Progenitor cell of endocrine pancreas (in vitro differentiated cells): ENCODE measurements around the gene DUSP22. TPM values are rescaled to one million over a fixed set of nuclear protein-coding genes. Genes with fewer than 3 reads are reported as not detected.

Experiments
- DNase-seq: peaks from one replicate; pipeline ENCODE4 v3.0.0; 2021; ENCODE audit warnings: low spot score; ENCODE audit not compliant: unreplicated experiment
- H3K27ac Mint-ChIP-seq: 2 replicates; pipeline ENCODE4 v1.8.0; 2021; ENCODE audit warnings: mild to moderate bottlenecking, moderate library complexity, mixed read lengths
- H3K27me3 Mint-ChIP-seq: 2 replicates; pipeline ENCODE4 v1.8.0; 2021; ENCODE audit warnings: mixed read lengths
- H3K36me3 Mint-ChIP-seq: 2 replicates; pipeline ENCODE4 v1.8.0; 2022; ENCODE audit warnings: mixed read lengths; ENCODE audit not compliant: insufficient read depth
- H3K4me1 Mint-ChIP-seq: 2 replicates; pipeline ENCODE4 v1.8.0; 2021; ENCODE audit warnings: low read depth, mixed read lengths
- H3K4me3 Mint-ChIP-seq: 2 replicates; pipeline ENCODE4 v1.8.0; 2021; ENCODE audit warnings: low read depth, mild to moderate bottlenecking, moderate library complexity, mixed read lengths
- H3K9me3 Mint-ChIP-seq: 2 replicates; pipeline ENCODE4 v1.8.0; 2021; ENCODE audit warnings: low read depth, mixed read lengths
- CTCF ChIP-seq: fragments of 200-600 bp; sonication (generic); IDR thresholded peaks from one replicate; pipeline ENCODE4 v1.5.0; 2021; ENCODE audit warnings: antibody characterized with exemption, mild to moderate bottlenecking; ENCODE audit not compliant: unreplicated experiment
- total RNA-seq: library from RNA; stranded (reverse); gene quantifications from 2 replicates; pipeline ENCODE4 v1.2.1, GENCODE V29; 2021

DUSP22 gene
- total RNA-seq, 1 donor from 2014 or later: 40.4 TPM

GRCh38 chr6:347951-348859 is 55.9 kb downstream of the DUSP22 start:
- H3K4me1 Mint-ChIP-seq: no peaks in the 10 kb centered on the region
- peaks cover 22% of the 10 kb centered on the region for H3K9me3 Mint-ChIP-seq
- no peak for DNase-seq

GRCh38 chr6:348860-349396 is 56.6 kb downstream of the DUSP22 start:
- DNase-seq: no peak
- Mint-ChIP-seq H3K27me3 (no peaks in the 10 kb centered on the region), H3K27ac (no peak overlapping the region), H3K9me3 (peaks cover 28% of the 10 kb centered on the region), H3K36me3 (peaks cover 21% of the 10 kb centered on the region), H3K4me1 (no peaks in the 10 kb centered on the region), H3K4me3 (no peak overlapping the region)
- no peak for TF ChIP-seq CTCF

More at GRCh38 chr6:347951-348859, 55.9 kb downstream of the DUSP22 start:
- no peak for TF ChIP-seq CTCF
- Mint-ChIP-seq H3K27me3 (no peaks in the 10 kb centered on the region), H3K27ac (no peak overlapping the region), H3K4me3 (no peak overlapping the region), H3K36me3 (peaks cover 19% of the 10 kb centered on the region)

- no peak overlapping the region for H3K27ac Mint-ChIP-seq
- H3K36me3 Mint-ChIP-seq: peaks cover 21% of the 10 kb centered on the region
- peaks cover 30% of the 10 kb centered on the region for H3K9me3 Mint-ChIP-seq
- H3K27me3 Mint-ChIP-seq: no peaks in the 10 kb centered on the region
- no peak for DNase-seq
- H3K4me3 Mint-ChIP-seq: no peak overlapping the region
- H3K4me1 Mint-ChIP-seq: no peaks in the 10 kb centered on the region
- TF ChIP-seq CTCF: no peak
Observed at GRCh38 chr6:349491-349921, 57.2 kb downstream of the DUSP22 start.

GRCh38 chr6:350371-350770 is 58.1 kb downstream of the DUSP22 start:
- Mint-ChIP-seq H3K4me3 (no peak overlapping the region), H3K36me3 (peaks cover 21% of the 10 kb centered on the region), H3K4me1 (no peaks in the 10 kb centered on the region), H3K9me3 (peaks cover 34% of the 10 kb centered on the region), H3K27ac (no peak overlapping the region), H3K27me3 (no peaks in the 10 kb centered on the region)
- no peak for DNase-seq
- no peak for TF ChIP-seq CTCF

- peaks cover 38% of the 10 kb centered on the region for H3K9me3 Mint-ChIP-seq
- no peaks in the 10 kb centered on the region for H3K27me3 Mint-ChIP-seq
- no peak overlapping the region for H3K27ac Mint-ChIP-seq
- no peak for TF ChIP-seq CTCF
- H3K4me1 Mint-ChIP-seq: no peaks in the 10 kb centered on the region
- H3K36me3 Mint-ChIP-seq: peaks cover 17% of the 10 kb centered on the region
- DNase-seq: no peak
- no peak overlapping the region for H3K4me3 Mint-ChIP-seq
Observed at GRCh38 chr6:351011-351866, 59.0 kb downstream of the DUSP22 start.
